H1 (cell line): Measurements from ENCODE around the gene LDLR. TPM values are rescaled to one million over a fixed set of nuclear protein-coding genes. Genes with fewer than 3 reads are reported as not detected.

ENCODE experiments used
- EP300 ChIP-seq, 2 experiments: IDR thresholded peaks; 1 replicate in 1 of 2; 2 replicates in 1 of 2; pipeline ENCODE4 v1.6.1; 2011 to 2012; ENCODE audit warnings: low read depth in 2 of 2, low read length in 2 of 2, mild to moderate bottlenecking in 2 of 2, borderline replicate concordance in 1 of 2, inconsistent platforms in 1 of 2, moderate library complexity in 1 of 2
- polyA plus RNA-seq, 7 experiments: library from polyadenylated mRNA; depleted of rRNA in 3 of 7; stranded (reverse) in 5 of 7; unstranded in 2 of 7; fragments of >200 nt in 5 of 7; fragments of 200-250 nt in 2 of 7; gene quantifications; 1 replicate in 5 of 7; 2 replicates in 1 of 7; 4 replicates in 1 of 7; pipeline versions ENCODE4 v1.2.1 to v1.2.3, GENCODE V29; 2011 to 2013; ENCODE audit warnings: missing spikeins in 2 of 7, mixed read lengths in 2 of 7
- total RNA-seq: library from RNA; stranded (reverse); fragmentation: NEBNext Ultra II Directional; extraction: Animal tissue kit (Norgen Biotek cat#: 25700); gene quantifications from 2 replicates; pipeline ENCODE4 v1.2.1, GENCODE V29; 2021

Gene LDLR
- total and polyA plus RNA-seq, 2 of the 8 experiments (the other 6 are each of a cell fraction or from before 2014, with no cell fraction given), result 70.1 to 118 TPM

DNA sequence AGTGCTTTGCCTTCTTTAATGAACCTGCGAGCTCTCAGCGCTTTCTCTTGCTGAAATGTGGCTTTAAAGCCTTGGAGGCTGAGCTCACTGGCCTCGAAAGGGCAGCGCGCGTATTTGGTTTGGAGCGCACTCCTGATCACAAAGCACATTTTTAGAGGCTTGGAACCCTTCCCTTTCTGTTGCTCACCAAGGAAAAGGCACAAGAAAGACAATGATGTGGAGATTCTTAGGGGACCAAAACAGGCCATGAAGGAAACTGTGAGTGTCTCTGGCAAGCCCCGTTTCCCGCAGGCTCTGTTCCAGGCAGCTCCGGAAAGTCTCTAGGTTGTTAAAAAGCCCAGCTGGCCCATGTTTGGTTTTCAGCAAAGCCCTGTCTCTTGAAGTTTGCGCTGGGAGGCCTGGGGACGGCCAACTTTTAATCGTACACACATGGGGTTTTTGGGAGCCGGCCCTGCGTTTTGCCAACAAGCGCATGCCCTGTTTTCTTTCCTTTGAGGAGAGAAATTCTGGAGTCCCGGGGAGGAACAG, 75.7 kb downstream of the LDLR start (continued):
- TF ChIP-seq EP300 (IDR thresholded peaks at IDR 0.05; ENCODE audit: borderline replicate concordance in 1 of 2, low read depth in 2 of 2, low read length in 2 of 2), result no peak
